ENCODE data around the gene COL12A1. TPM values are rescaled to one million over a fixed set of nuclear protein-coding genes. Genes with fewer than 3 reads are reported as not detected.
A peak's percentile ranks its signal among the peaks of the same experiment; 100 is the strongest.

Gene COL12A1
- total RNA-seq, 1 donor from 2014 or later: 21.5 TPM

- no peak for TF ChIP-seq CTCF (conservative IDR thresholded peaks at IDR 0.05)
- Mint-ChIP-seq H3K4me1 (ENCODE audit: unreplicated experiment) (peaks cover 17% of the 10 kb centered on the region), H3K9me3 (no peaks in the 10 kb centered on the region), H3K36me3 (no peaks in the 10 kb centered on the region), H3K27me3 (peaks cover 36% of the 10 kb centered on the region), H3K4me3 (no peak overlapping the region), H3K27ac (no peak overlapping the region)
- no peak for DNase-seq (ENCODE audit: extremely low spot score, unreplicated experiment)
Measured at GRCh38 chr6:75211920-75212590, 6.2 kb upstream of the COL12A1 start.

- H3K27ac Mint-ChIP-seq: no peak overlapping the region
Measured at GRCh38 chr6:75210885-75211739, 5.3 kb upstream of the COL12A1 start.

GRCh38 chr6:75209184-75209723 is 3.4 kb upstream of the COL12A1 start:
- no peak for TF ChIP-seq CTCF (conservative IDR thresholded peaks at IDR 0.05)
- Mint-ChIP-seq H3K27me3 (peaks cover 58% of the 10 kb centered on the region), H3K36me3 (no peaks in the 10 kb centered on the region), H3K4me3 (no peak overlapping the region), H3K27ac (peak overlapping the region; percentile 39), H3K9me3 (no peaks in the 10 kb centered on the region), H3K4me1 (ENCODE audit: unreplicated experiment) (peaks cover 33% of the 10 kb centered on the region)
- no peak for DNase-seq (ENCODE audit: extremely low spot score, unreplicated experiment)

More at GRCh38 chr6:75210885-75211739, 5.3 kb upstream of the COL12A1 start:
- no peak for DNase-seq (ENCODE audit: extremely low spot score, unreplicated experiment)
- Mint-ChIP-seq H3K4me1 (ENCODE audit: unreplicated experiment) (peaks cover 25% of the 10 kb centered on the region), H3K27me3 (peaks cover 45% of the 10 kb centered on the region), H3K9me3 (no peaks in the 10 kb centered on the region), H3K4me3 (no peak overlapping the region), H3K36me3 (no peaks in the 10 kb centered on the region)
- peak; percentile 92 for TF ChIP-seq CTCF (conservative IDR thresholded peaks at IDR 0.05)

- peak; percentile 96 for TF ChIP-seq CTCF (conservative IDR thresholded peaks at IDR 0.05)
- peak overlapping the region; percentile 39 for H3K27ac Mint-ChIP-seq
- DNase-seq (ENCODE audit: extremely low spot score, unreplicated experiment): no peak
- H3K4me1 Mint-ChIP-seq (ENCODE audit: unreplicated experiment): peaks cover 40% of the 10 kb centered on the region
- H3K9me3 Mint-ChIP-seq: no peaks in the 10 kb centered on the region
- no peaks in the 10 kb centered on the region for H3K36me3 Mint-ChIP-seq
- H3K4me3 Mint-ChIP-seq: peak overlapping the region; percentile 92
- peaks cover 65% of the 10 kb centered on the region for H3K27me3 Mint-ChIP-seq
Measured at GRCh38 chr6:75208298-75209183, 2.7 kb upstream of the COL12A1 start.

Data from type B pancreatic cell (in vitro differentiated cells).